VCaP (cell line): Measurements from ENCODE around the gene KRTDAP.
"Not testable (repeated sequence)": the region's sequence is repeated elsewhere in the genome, so short reads cannot be mapped to it uniquely, and the experiment has no call there.

Experiments used
- H3K27ac ChIP-seq: fragments of 450-650 bp; 2 replicates; pipeline ENCODE4 v1.5.1; 2017
- TF ChIP-seq, protein P1 (sequence below): fragments of 450-650 bp; conservative IDR thresholded peaks from 2 replicates; pipeline ENCODE4 v1.5.1; 2017; ENCODE audit warnings: mild to moderate bottlenecking, moderate library complexity

The KRTDAP gene

GRCh38 chr19:35466259-35466658 is 24.0 kb downstream of the KRTDAP start:
- TF ChIP-seq, protein P1, sequence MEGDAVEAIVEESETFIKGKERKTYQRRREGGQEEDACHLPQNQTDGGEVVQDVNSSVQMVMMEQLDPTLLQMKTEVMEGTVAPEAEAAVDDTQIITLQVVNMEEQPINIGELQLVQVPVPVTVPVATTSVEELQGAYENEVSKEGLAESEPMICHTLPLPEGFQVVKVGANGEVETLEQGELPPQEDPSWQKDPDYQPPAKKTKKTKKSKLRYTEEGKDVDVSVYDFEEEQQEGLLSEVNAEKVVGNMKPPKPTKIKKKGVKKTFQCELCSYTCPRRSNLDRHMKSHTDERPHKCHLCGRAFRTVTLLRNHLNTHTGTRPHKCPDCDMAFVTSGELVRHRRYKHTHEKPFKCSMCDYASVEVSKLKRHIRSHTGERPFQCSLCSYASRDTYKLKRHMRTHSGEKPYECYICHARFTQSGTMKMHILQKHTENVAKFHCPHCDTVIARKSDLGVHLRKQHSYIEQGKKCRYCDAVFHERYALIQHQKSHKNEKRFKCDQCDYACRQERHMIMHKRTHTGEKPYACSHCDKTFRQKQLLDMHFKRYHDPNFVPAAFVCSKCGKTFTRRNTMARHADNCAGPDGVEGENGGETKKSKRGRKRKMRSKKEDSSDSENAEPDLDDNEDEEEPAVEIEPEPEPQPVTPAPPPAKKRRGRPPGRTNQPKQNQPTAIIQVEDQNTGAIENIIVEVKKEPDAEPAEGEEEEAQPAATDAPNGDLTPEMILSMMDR: no peak
- no peak overlapping the region for H3K27ac ChIP-seq

DNA sequence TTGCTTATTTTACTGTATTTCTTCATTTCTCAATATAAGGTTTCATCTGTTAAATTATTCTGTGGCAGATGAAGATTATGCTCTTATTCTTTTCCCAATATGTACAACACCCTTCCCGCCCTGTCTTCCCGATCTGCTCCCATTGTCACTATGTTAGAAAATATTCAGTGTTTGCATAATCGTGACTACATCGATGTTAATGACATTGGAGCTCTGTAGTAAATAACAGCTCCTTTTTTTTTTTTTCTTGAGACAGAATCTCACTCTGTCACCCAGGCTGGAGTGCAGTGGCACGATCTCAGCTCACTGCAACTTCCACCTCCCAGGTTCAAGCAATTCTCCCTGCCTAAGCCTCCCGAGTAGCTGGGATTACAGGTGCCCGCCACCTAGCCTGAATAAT is 27.3 kb downstream of the KRTDAP start:
- H3K27ac ChIP-seq: not testable (repeated sequence)

DNA sequence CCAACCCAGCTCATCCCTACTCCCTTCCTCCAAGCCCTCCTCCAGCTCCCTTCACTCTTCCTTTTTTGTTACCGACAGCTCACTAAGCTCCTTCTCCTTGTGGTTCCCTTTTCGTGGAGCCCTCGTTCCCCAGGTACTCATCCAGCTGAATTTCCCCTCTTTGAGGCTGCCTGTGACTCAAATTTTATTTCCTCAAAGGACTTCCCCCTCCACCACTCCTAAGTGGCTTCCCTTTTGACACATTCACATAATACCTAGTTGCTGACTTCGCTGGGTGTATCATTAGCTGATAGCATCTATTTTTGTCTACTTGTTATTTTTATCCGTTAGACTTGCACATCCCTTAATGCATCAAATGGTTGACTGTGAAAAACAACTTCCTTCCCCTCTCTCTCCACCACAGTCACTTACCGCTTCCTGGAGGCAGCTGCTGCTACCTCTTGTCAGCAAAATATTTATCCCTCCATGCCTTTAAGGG is 27.7 kb downstream of the KRTDAP start:
- TF ChIP-seq, protein P1: no peak
- no peak overlapping the region for H3K27ac ChIP-seq

- H3K27ac ChIP-seq: not testable (repeated sequence)
Measured at GRCh38 chr19:35461788-35462187, 28.5 kb downstream of the KRTDAP start.

DNA sequence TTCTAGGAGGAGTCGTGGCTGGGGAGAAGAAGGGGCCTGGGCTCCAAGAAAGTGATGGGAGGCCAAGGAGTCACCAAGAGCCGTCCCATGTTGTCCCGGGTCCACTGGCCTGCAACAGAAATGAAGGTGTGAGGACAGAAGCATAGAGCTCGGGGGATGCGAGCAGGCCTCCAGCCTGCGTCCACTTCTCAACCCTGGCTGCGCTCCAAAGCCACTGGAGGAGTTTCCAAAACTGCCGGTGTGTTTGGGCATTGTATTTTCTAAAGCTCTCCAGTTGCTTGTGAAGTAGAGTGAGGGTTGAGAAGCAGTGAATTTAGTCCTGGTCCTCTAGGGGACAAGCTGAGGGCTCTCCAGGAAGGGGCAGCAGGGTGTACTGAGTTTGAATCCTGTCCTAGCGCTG is 29.2 kb downstream of the KRTDAP start:
- H3K27ac ChIP-seq: peak overlapping the region; percentile 98
- TF ChIP-seq, protein P1: no peak

DNA sequence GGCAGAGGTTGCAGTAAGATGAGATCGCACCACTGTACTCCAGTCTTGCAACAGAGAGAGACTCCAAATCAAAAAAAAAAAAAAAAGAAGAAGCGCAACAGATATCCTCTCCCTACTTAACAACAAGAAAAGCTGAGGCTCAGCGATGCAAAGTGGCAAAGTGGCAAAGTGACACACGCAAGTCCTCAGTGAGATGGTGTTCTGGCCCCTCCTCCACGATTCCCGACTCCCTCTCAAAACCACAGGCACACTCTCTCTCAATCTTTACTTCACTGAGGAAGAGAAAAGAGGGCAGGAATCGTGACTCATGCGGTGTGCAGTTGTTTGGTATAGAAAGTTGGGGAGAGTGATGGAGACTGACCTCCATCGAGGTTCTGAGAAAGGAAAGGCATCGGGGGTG is 29.7 kb downstream of the KRTDAP start:
- peak overlapping the region; percentile 98 for H3K27ac ChIP-seq
- TF ChIP-seq, protein P1: no peak

- TF ChIP-seq, protein P1: no peak
- H3K27ac ChIP-seq: peak overlapping the region; percentile 98
Measured at GRCh38 chr19:35459414-35460082, 30.7 kb downstream of the KRTDAP start.

DNA sequence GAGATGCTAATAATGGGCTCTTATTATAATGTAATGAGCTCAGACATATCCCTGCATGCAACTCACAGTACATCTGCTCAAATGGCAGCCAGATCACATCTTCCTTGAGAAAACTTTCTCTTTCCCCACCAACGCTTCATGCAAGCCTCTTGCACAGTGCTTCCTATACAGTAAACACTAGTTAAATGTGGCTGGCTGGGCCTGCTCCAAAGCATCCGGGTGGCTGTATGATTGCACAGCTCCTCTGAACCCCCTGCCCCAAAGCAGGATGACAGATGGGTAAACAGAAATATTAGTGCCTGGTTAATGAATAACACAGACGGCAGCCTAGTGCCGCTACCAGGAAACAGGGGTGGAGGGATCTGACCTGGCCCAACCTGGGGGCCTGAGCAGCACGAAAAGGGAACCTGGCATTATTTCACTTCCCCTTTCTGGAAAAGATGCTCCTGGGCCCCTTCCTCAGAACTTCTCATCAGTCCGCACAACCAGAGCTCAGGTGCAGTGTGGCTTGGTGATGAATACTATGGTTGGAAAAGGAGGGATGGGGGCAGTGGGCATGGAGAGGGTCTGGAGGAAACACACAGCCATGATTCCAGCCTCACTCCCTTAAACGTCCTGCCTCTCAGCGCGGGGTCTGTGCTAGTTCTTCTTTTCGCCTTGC is 31.4 kb downstream of the KRTDAP start:
- peak overlapping the region; percentile 98 for H3K27ac ChIP-seq
- TF ChIP-seq, protein P1: no peak
